Astrocyte (in vitro differentiated cells and primary cell): ENCODE results near the gene HLCS. TPM values are rescaled to one million over a fixed set of nuclear protein-coding genes. Genes with fewer than 3 reads are reported as not detected.

Experiments used
- DNase-seq: peaks from one replicate; pipeline ENCODE4 v3.0.0-alpha.2; 2010; ENCODE audit warnings: low read depth
- FAIRE-seq: peaks from 2 replicates; lab custom pipeline; 2011; peaks lifted over from hg19 to GRCh38; lab: Jason Lieb, UNC
- H2AFZ ChIP-seq: 2 replicates; pipeline ENCODE4 v1.6.0; 2012; ENCODE audit warnings: low read depth, low read length, inconsistent platforms
- H3K27ac ChIP-seq: 2 replicates; pipeline ENCODE4 v1.5.1; 2011; ENCODE audit warnings: low read depth, low read length, inconsistent platforms
- H3K27me3 ChIP-seq: 2 replicates; pipeline ENCODE4 v1.6.0; 2011; ENCODE audit warnings: low read length, inconsistent platforms; ENCODE audit not compliant: insufficient read depth
- H3K36me3 ChIP-seq: 2 replicates; pipeline ENCODE4 v1.5.1; 2011; ENCODE audit warnings: low read length, inconsistent platforms; ENCODE audit not compliant: insufficient read depth
- H3K4me1 ChIP-seq: 2 replicates; pipeline ENCODE4 v1.5.1; 2011; ENCODE audit warnings: low read length, inconsistent platforms; ENCODE audit not compliant: insufficient read depth
- H3K4me2 ChIP-seq: 2 replicates; pipeline ENCODE4 v1.6.0; 2012; ENCODE audit warnings: low read length, inconsistent platforms
- H3K4me3 ChIP-seq: 2 replicates; pipeline ENCODE4 v1.5.1; 2011; ENCODE audit warnings: low read depth, mild to moderate bottlenecking, low read length, inconsistent platforms; ENCODE audit not compliant: insufficient read depth
- H3K79me2 ChIP-seq: 2 replicates; pipeline ENCODE4 v1.6.0; 2012; ENCODE audit warnings: mild to moderate bottlenecking, low read length, inconsistent platforms; ENCODE audit not compliant: insufficient read depth
- H3K9ac ChIP-seq: 2 replicates; pipeline ENCODE4 v1.6.0; 2012; ENCODE audit warnings: mild to moderate bottlenecking, low read length, inconsistent platforms
- H3K9me3 ChIP-seq: 2 replicates; pipeline ENCODE4 v1.5.1; 2012; ENCODE audit warnings: low read depth, mild to moderate bottlenecking, low read length, inconsistent platforms; ENCODE audit not compliant: insufficient read depth
- H4K20me1 ChIP-seq: 2 replicates; pipeline ENCODE4 v1.6.0; 2012; ENCODE audit warnings: low read length, inconsistent platforms; ENCODE audit not compliant: insufficient read depth
- H3K27ac Mint-ChIP-seq: one replicate; pipeline ENCODE4 v1.8.0; 2021; ENCODE audit warnings: mild to moderate bottlenecking, mixed read lengths; ENCODE audit not compliant: unreplicated experiment
- H3K27me3 Mint-ChIP-seq: one replicate; pipeline ENCODE4 v1.8.0; 2021; ENCODE audit warnings: low read depth, mixed read lengths; ENCODE audit not compliant: unreplicated experiment
- H3K36me3 Mint-ChIP-seq: one replicate; pipeline ENCODE4 v1.8.0; 2021; ENCODE audit warnings: low read depth, mixed read lengths; ENCODE audit not compliant: unreplicated experiment
- H3K4me1 Mint-ChIP-seq: one replicate; pipeline ENCODE4 v1.8.0; 2021; ENCODE audit warnings: low read depth, mixed read lengths; ENCODE audit not compliant: unreplicated experiment
- H3K4me3 Mint-ChIP-seq: one replicate; pipeline ENCODE4 v1.8.0; 2021; ENCODE audit warnings: mild to moderate bottlenecking, moderate library complexity, mixed read lengths; ENCODE audit not compliant: unreplicated experiment
- H3K9me3 Mint-ChIP-seq: one replicate; pipeline ENCODE4 v1.8.0; 2021; ENCODE audit warnings: mild to moderate bottlenecking, mixed read lengths; ENCODE audit not compliant: unreplicated experiment
- EZH2 ChIP-seq: IDR thresholded peaks from 2 replicates; pipeline ENCODE4 v1.6.1; 2012; ENCODE audit warnings: mild to moderate bottlenecking, low read length, inconsistent platforms; ENCODE audit not compliant: insufficient read depth
- total RNA-seq: library from RNA; stranded (reverse); gene quantifications from 2 replicates; pipeline ENCODE4 v1.2.1, GENCODE V29; 2021
- TF ChIP-seq, protein P1 (sequence below): IDR thresholded peaks from 2 replicates; pipeline ENCODE4 v1.5.1; 2011; ENCODE audit warnings: low read depth, mild to moderate bottlenecking, inconsistent platforms, low read length, moderate library complexity; ENCODE audit not compliant: insufficient read depth

HLCS gene
- total RNA-seq, 1 donor from 2014 or later: 20.9 TPM

GRCh38 chr21:36874665-36875064 is 91.8 kb downstream of the HLCS start:
- Histone ChIP-seq H4K20me1 (no peaks in the 10 kb centered on the region), H3K9ac (no peak overlapping the region), H2AFZ (no peak overlapping the region), H3K36me3 (no peaks in the 10 kb centered on the region), H3K4me2 (no peak overlapping the region), H3K27me3 (no peaks in the 10 kb centered on the region), H3K4me1 (no peaks in the 10 kb centered on the region), H3K27ac (no peak overlapping the region), H3K9me3 (no peaks in the 10 kb centered on the region), H3K79me2 (no peaks in the 10 kb centered on the region), H3K4me3 (no peak overlapping the region)
- no peak for FAIRE-seq
- Mint-ChIP-seq H3K4me3 (no peak overlapping the region), H3K4me1 (peaks cover 3% of the 10 kb centered on the region), H3K9me3 (peaks cover 12% of the 10 kb centered on the region), H3K36me3 (peaks cover 15% of the 10 kb centered on the region), H3K27me3 (no peaks in the 10 kb centered on the region), H3K27ac (no peak overlapping the region)
- no peak for DNase-seq
- TF ChIP-seq, protein P1, sequence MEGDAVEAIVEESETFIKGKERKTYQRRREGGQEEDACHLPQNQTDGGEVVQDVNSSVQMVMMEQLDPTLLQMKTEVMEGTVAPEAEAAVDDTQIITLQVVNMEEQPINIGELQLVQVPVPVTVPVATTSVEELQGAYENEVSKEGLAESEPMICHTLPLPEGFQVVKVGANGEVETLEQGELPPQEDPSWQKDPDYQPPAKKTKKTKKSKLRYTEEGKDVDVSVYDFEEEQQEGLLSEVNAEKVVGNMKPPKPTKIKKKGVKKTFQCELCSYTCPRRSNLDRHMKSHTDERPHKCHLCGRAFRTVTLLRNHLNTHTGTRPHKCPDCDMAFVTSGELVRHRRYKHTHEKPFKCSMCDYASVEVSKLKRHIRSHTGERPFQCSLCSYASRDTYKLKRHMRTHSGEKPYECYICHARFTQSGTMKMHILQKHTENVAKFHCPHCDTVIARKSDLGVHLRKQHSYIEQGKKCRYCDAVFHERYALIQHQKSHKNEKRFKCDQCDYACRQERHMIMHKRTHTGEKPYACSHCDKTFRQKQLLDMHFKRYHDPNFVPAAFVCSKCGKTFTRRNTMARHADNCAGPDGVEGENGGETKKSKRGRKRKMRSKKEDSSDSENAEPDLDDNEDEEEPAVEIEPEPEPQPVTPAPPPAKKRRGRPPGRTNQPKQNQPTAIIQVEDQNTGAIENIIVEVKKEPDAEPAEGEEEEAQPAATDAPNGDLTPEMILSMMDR: no peak
- no peak for TF ChIP-seq EZH2

DNA sequence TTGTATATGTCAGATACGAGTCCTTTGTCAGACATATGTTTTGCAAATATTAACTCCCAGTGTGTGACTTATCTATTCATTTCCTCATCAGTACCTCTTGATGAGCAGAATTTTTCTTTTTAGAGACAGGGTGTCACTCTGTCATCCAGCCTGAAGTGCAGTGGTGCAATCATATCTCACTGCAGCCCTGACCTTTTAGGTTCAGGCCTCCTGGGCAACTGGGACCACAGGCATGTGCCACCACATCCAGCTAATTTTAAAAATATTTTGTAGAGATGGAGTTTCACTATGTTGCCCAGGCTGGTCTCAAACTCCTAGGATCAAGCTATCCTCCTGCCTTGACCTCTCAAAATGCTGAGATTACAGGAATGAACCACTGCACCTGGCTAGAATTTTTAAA is 93.0 kb downstream of the HLCS start:
- Histone ChIP-seq H3K27ac (no peak overlapping the region), H3K9ac (no peak overlapping the region), H3K9me3 (no peaks in the 10 kb centered on the region), H3K4me1 (no peaks in the 10 kb centered on the region), H3K4me2 (no peak overlapping the region), H3K36me3 (no peaks in the 10 kb centered on the region), H3K27me3 (no peaks in the 10 kb centered on the region), H4K20me1 (no peaks in the 10 kb centered on the region), H3K4me3 (no peak overlapping the region), H3K79me2 (no peaks in the 10 kb centered on the region), H2AFZ (no peak overlapping the region)
- Mint-ChIP-seq H3K4me3 (no peak overlapping the region), H3K4me1 (peaks cover 3% of the 10 kb centered on the region), H3K9me3 (peaks cover 12% of the 10 kb centered on the region), H3K27ac (no peak overlapping the region), H3K36me3 (peaks cover 14% of the 10 kb centered on the region), H3K27me3 (no peaks in the 10 kb centered on the region)
- TF ChIP-seq EZH2: no peak
- TF ChIP-seq, protein P1: no peak
- no peak for FAIRE-seq
- no peak for DNase-seq

DNA sequence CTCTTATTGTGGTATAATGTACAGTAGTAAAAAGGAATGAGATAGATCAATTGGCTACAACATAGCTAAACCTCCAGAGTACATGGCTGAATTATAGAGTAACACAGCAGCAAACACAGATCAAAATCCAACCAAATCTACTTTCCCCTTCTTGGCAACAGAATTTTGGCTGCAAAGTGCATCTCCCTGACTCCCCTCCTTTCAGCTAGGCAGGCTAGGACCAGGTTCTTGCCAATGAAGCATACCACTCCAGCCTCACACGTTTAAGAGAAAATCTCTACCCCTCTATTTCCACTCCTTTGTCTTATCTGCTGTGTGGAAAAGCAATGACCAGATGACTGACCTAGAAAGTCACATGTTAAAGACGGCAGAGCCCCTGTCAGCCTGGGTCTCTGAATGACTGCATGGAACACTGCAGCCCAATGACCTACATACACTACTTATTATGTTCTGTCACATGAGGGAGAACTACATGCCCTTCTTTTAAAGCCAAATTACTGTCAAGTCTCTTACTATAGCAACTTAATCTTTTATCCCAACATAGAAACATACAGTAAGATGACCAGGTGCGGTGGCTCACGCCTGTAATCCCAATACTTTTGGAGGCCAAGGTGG is 99.1 kb downstream of the HLCS start:
- TF ChIP-seq, protein P1: no peak
- TF ChIP-seq EZH2: no peak
- H3K9me3 ChIP-seq: no peaks in the 10 kb centered on the region
- H3K4me3 Mint-ChIP-seq: no peak overlapping the region
- no peaks in the 10 kb centered on the region for H3K36me3 Mint-ChIP-seq
- no peak overlapping the region for H3K27ac ChIP-seq
- H3K36me3 ChIP-seq: no peaks in the 10 kb centered on the region
- H4K20me1 ChIP-seq: no peaks in the 10 kb centered on the region
- FAIRE-seq (no peak), DNase-seq (no peak)
- H3K79me2 ChIP-seq: no peaks in the 10 kb centered on the region
- H3K4me2 ChIP-seq: no peak overlapping the region
- H3K9ac ChIP-seq: no peak overlapping the region
- no peaks in the 10 kb centered on the region for H3K4me1 ChIP-seq
- H3K27me3 Mint-ChIP-seq: no peaks in the 10 kb centered on the region
- no peak overlapping the region for H2AFZ ChIP-seq
- H3K4me1 Mint-ChIP-seq: peaks cover 7% of the 10 kb centered on the region
- H3K27me3 ChIP-seq: no peaks in the 10 kb centered on the region
- no peak overlapping the region for H3K4me3 ChIP-seq
- H3K27ac Mint-ChIP-seq: no peak overlapping the region
- H3K9me3 Mint-ChIP-seq: no peaks in the 10 kb centered on the region
